ENCODE data around the gene EEF1AKMT4.
A peak's percentile ranks its signal among the peaks of the same experiment; 100 is the strongest.

The EEF1AKMT4 gene

DNA sequence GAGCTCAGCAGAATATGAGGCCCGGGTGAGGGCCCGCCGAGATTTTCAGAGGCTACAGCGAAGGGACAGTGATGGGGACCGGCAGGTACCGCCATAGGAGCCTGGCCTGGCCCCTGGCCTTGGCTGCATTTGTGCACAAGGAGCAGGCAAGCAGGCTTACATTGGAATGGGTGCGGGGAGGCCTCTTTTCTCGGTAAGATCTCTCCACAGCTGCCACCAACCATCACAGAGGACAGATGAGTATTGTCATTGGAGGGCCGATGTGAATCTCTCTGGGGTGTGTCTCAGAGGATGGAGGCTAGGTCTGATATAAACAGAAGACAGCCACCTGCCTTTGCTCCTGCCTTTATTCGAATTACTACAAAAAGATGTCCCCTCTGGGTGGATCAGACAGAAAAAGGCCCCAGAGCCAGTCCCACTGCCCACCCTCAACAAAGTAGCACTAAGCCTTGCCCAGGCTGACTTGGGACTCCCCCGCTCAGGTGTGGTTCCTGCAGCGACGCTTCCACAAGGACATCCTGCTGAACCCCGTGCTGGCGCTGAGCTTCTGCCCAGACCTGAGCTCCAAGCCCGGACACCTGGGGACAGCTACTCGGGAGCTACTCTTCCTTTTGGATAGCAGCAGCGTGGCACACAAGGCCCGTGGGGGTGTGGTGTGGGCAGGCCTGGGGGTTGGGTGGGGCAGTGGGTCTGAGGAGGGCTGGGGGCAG lies 14.6 kb upstream of the EEF1AKMT4 start:
- intact Hi-C loops (cut with DNase I), result no loop called here
- DNase-seq, result peak in 1 of 10 donors; percentile 56

DNA sequence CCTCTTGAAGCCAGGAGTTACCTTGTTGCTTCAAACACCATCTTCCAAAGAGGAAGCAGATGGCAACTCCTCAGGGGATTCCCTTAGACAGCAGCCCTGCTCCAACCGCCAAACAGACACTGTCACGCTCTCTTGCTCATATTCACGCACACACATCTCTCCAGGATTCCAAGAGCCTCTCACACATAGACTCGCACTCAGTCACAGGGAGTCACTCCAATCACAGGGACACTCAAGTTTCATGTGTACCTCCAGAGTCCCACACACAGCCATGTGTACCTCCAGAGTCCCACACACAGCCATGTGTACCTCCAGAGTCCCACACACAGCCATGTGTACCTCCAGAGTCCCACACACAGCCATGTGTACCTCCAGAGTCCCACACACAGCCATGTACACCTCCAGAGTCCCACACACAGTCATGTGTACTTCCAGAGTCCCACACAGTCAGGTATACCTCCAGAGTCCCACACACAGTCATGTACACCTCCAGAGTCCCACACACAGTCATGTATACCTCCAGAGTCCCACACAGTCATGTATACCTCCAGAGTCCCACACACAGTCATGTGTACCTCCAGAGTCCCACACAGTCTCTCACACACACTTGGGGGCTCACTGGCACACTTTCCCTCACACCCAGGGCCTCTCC lies 14.0 kb upstream of the EEF1AKMT4 start:
- intact Hi-C loops (cut with DNase I), result no loop called here
- DNase-seq, result no peak

DNA sequence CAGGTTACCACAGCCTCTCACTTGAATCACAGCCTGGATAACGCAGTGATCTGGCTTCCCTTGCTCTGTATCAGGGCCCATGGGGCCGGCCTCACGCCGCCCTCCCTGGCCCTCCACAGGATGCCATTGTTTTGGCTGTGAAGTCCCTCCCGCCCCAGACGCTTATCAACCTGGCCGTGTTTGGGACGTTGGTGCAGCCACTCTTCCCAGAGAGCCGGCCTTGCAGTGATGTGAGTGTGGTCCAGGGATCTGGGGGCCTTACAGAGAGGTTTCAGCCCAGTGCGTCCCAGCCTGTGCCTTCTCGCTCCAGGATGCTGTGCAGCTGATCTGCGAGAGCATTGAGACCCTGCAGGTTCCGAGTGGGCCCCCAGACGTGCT lies 13.4 kb upstream of the EEF1AKMT4 start:
- intact Hi-C loops (cut with DNase I), result no loop called here

DNA sequence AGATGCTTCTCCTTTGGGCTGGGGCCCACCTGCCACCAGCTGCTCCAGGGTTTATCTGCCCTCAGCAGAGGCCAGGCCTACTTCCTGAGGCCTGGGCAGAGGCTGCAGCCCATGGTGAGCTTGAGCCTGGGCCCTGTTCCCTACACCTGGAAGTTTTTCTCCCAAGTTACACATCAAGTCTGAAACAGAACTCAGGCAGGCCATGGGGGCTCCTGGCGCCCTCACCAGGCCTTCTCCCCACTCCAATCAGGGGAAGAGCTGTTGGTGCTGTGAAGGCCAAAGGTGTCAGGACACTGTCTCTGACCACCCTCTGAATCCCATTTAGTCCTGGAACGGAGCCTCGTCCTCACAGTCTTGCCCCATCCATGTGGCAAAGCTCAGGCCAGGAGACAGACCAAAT lies 12.8 kb upstream of the EEF1AKMT4 start:
- no peak for DNase-seq
- intact Hi-C loops (cut with DNase I), result no loop called here

More for the DNA sequence above, 13.4 kb upstream of the EEF1AKMT4 start:
- no peak for DNase-seq

DNA sequence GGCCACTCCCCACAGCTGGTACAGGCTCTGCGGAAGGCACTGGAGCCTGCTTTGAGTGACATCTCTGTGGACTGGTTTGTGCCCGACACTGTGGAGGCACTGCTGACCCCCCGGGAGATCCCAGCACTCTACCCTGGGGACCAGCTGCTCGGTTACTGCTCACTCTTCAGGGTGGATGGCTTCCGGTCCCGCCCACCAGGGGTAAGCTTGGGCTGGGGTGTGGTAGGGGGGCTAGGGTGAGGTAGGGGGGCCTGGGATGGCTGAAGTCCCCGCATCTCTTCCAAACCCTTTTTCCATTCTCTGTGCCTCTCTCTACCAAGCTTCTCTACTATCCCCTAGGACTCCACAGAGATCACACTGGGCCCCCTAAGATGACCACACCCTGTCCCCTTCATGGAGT lies 12.3 kb upstream of the EEF1AKMT4 start:
- intact Hi-C loops (cut with DNase I), result no loop called here
- no peak for DNase-seq

DNA sequence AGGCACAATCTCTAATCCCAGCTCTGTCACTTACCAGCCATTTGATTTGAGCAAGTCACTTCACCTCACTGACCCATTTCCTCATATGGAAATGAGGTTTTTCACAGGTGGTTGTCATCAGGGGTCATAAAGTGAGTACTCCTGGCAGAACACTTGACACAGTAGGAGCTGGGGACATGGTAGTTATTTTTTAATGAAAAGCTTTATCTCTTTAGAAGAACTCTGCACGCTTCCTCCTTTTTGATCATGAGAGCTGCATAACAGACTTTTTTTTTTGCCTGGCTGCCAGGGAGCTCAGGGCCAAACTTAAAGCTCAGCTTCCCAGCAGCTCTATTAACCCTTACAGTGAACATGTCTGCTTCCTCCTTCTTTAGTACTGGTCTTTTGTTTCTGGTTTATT lies 11.7 kb upstream of the EEF1AKMT4 start:
- no peak for DNase-seq
- intact Hi-C loops (cut with DNase I), result no loop called here

DNA sequence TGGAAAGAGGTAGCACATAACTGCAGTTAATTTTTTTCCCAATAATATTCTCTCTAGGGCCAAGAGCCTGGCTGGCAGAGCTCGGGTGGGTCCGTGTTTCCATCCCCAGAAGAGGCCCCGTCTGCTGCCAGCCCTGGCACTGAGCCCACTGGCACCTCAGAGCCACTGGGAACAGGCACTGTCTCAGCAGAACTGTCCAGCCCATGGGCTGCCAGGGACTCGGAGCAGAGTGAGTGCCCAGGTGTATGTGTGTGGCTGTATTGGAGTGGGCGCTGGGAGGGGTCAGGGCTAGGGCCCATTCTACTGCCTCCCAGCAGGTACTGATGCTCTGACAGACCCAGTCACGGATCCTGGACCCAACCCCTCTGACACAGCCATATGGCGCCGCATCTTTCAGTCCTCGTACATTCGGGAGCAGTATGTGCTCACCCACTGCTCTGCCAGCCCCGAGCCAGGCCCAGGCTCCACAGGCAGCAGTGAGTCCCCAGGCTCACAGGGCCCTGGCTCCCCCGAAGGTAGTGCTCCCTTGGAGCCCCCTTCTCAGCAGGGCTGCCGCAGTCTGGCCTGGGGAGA lies 11.1 kb upstream of the EEF1AKMT4 start:
- intact Hi-C loops (cut with DNase I), result no loop called here
- DNase-seq, result peak in 1 of 10 donors; percentile 58

DNA sequence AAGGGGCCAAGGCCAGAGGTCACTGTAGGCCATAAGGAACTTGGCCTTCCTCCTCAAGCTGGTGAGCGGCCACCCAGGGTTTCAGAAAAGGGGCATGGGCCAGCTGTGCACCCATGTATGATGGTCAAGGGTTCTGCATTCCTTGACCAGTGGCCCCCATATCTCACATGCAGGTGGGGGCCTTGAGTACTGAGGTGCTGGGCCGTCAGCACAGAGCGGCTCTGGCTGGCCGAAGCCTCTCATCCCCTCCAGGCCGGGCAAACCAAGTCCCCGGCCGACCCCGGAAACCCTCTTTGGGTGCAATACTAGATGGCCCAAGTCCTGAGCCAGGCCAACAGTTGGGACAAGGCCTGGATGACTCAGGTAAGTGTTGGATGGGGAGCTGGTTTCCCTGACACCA lies 10.3 kb upstream of the EEF1AKMT4 start:
- peak in 1 of 10 donors; percentile 51 for DNase-seq
- intact Hi-C loops (cut with DNase I), result no loop called here

DNA sequence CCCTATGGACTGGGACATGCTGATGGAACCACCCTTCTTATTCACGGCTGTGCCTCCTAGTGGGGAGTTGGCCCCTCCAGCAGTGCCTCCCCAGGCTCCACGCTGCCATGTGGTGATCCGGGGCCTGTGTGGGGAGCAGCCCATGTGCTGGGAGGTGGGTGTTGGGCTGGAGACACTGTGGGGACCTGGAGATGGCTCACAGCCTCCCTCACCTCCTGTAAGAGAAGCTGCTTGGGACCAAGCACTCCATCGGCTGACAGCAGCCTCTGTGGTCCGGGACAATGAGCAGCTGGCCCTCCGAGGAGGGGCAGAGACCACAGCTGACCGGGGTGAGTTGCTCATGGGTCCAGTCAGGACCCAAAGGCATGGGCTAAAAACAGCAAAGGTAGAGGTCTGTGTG lies 9.8 kb upstream of the EEF1AKMT4 start:
- intact Hi-C loops (cut with DNase I), result loop anchor here (10.0 kb wide), 1 partner anchor 105 kb away; the partner anchor contains the start of gene EIF2B5
- peak in 2 of 10 donors; percentile 53 to 59 for DNase-seq

DNA sequence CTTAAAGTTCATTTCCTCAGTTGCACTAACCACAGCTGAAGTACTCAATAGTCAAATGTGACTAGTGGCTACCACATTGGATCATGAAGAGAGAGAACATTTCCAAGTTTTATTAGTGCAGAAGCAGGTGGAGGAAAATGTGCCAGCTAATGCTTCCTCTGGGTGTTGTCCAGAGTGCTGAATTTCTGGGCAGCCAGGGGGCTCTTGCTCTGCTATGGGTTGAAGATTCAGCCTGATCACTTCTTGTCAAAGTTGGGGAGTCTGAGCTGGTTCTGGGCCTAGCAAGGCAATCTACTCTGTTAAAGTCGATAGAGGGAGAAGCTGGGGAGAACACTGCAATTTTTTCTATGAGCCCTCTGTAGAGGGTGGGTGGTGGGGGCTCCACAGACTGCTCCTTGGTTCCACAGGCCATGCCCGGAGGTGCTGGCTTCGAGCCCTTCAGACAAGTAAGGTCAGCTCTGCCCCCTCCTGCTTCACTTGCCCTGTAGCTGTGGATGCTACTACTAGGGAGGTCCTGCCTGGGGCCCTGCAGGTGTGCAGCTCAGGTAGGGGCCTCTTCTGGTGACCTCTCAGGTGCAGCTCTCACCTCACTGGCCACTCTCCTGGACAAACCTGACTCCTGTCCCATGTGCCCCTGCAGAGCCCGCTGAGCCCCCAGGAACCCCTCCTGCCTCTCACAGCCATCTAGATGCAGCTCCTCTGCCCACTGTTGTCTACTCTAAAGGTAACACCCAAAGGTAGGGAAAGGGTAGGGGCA lies 8.9 kb upstream of the EEF1AKMT4 start:
- intact Hi-C loops (cut with DNase I), result loop anchor here (10.0 kb wide), 1 partner anchor 106 kb away; the partner anchor contains the start of gene EIF2B5

DNA sequence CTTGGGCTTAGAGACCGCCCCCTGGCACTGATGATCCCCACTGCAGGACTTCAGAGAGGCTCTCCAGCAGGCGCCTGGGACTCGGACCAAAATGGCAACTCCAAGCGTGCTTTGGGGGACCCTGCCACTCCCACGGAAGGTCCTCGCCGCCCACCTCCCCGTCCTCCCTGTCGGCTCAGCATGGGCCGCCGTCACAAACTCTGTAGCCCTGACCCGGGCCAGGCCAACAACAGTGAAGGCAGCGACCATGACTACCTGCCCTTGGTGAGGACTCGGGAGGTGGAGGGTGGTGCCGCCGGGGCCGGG lies 8.4 kb upstream of the EEF1AKMT4 start:
- DNase-seq, result peak in 2 of 10 donors; percentile 71 to 78
- intact Hi-C loops (cut with DNase I), result loop anchor here (10.0 kb wide), 1 partner anchor 106 kb away; the partner anchor contains the start of gene EIF2B5

More for the DNA sequence above, 8.9 kb upstream of the EEF1AKMT4 start:
- peak in 2 of 10 donors; percentile 42 to 61 for DNase-seq

DNA sequence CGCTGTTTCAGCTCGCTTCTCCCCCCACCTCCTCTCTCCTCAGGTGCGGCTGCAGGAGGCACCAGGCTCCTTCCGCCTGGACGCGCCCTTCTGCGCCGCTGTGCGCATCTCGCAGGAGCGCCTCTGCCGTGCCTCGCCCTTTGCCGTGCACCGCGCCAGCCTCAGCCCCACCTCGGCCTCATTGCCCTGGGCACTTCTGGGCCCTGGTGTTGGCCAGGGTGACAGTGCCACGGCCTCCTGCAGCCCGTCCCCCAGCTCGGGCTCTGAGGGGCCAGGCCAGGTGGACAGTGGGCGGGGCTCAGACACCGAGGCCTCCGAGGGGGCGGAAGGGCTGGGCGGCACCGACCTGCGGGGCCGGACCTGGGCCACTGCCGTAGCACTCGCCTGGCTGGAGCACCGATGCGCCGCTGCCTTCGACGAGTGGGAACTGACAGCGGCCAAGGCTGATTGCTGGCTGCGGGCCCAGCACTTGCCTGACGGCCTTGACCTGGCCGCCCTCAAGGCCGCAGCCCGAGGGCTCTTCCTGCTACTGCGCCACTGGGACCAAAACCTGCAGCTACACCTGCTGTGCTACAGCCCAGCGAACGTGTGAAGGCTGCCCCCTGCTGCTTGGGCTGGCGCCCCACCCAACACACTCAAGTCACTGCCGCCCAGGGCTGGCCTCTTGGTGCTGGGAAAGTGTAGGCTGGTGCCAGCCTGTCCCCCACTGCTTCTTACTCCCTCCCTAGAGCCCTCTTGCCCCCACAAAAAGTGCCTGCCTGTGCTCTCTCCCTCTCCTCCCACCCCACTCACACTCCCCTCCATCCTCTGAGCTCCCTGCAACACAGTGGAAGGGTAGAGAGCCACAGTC lies 7.8 kb upstream of the EEF1AKMT4 start:
- peak in 3 of 10 donors; percentile 79 to 87 (median 86) for DNase-seq
- intact Hi-C loops (cut with DNase I), result loop anchor here (10.0 kb wide), 1 partner anchor 107 kb away; the partner anchor contains the start of gene EIF2B5

DNA sequence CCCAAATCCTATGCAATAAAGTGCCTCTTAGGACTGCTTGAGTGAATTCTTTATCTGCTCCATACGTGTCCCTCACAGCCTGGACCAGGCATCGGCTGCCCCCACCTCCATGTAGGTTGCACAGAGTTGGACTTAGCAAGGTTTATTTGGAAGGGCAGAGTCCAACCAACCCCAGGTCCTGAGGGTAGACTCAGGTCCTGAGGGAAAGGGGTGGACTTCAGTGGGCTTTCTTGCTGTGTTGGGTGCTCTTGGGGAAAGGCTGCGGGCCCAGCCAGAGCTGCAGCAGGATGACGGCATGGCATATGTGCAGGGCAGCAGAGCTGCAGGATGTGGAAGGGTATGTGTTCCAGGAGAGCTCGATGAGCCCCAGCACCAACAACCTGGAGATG lies 7.2 kb upstream of the EEF1AKMT4 start:
- DNase-seq, result no peak
- intact Hi-C loops (cut with DNase I), result loop anchor here (10.0 kb wide), 1 partner anchor 107 kb away; the partner anchor contains the start of gene EIF2B5

DNA sequence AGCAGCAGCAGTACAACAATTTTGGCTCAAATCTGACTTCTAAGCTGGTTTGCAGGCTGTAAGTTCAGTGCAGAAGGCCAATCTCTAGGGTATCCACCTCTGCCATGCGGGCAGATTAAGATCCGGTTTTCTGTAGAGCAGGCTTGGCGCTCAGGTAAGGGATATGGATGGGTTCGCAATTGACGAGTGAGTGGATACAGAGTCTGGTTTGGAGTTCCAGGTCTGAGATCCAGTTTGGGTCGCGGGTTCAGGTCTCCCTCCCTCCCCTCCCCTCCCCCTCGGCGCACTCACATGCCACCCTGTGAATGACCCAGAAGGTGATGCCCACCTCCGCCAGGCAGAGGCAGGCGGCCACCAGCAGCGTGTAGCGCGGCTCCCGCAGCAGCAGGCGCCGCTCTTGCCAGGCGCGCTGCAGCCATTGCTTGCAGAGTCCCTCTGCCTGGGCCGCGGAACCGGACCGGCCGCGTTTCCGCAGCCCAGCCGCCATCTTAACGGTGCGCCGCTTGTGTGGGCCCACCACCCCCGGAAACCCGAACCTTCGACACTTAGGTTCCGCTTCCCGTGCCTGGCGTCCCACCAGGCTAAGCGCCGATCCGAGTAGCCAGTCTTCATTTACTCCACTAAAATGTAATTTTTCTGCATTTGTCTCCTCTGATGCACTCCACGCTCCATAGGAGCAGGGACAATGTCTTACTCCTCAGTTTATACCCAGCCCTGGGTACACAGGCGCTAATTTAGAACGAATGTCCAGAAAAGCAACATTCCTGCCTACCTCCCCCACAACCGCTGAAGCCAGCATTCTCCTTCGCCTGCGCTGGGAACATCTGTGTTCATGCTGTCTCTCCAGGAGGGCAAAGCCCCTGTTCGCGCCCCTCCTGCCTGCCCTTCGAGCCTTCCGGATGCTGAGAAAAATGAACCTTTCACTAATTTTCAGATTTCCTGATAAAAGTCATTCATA lies 739 bp upstream of the EEF1AKMT4 start, which contains the start of gene ALG3:
TSS of gene ALG3 (minus strand) at position 509 of the 958 bp plus-strand sequence. CDS start at position 487, 22 bp downstream.
- DNase-seq, result peak; percentile 73 to 97 (median 83)
- intact Hi-C loops (cut with DNase I), result loop anchor here (2.0 to 10.0 kb wide), 2 partner anchors 62 to 114 kb away; partner anchors contain the start of genes ABCF3 and EIF2B5

DNA sequence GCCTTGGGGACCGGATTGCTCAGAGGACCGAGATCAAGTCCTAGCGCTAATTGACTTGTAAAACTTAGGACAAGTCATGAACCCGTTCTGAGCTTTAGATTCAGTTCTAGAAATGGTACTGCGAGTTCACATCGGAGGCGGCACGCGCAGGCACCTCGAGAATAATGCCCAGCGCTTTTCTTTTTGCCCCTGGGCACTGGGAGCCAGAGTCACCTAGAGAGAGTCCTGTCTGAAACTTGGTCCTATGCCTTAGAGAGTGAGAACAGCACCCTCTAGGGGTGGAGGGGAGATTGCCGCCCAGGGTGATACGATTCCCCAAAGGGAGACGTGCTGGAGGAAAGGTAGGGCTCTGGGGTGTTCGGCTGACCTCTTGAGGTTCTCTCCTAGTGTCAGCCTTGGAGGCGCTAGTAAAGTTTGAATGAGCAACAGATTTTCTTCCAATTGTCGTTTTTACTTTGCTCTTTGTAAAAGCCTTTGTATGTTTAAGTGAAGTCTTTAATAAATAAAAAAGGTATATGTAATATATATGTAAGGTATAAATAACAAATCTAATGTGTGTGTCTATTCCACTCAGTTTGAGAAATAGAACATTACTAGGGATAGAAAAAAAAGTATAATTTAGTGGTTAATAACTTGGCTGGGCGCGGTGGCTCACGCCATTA lies 826 bp downstream of the EEF1AKMT4 start:
- intact Hi-C loops (cut with DNase I), result loop anchor here (5.0 to 10.0 kb wide), 2 partner anchors 37 to 355 kb away; no protein-coding TSS in a partner anchor
- DNase-seq, result peak in 7 of 10 donors; percentile 76 to 95 (median 83)

DNA sequence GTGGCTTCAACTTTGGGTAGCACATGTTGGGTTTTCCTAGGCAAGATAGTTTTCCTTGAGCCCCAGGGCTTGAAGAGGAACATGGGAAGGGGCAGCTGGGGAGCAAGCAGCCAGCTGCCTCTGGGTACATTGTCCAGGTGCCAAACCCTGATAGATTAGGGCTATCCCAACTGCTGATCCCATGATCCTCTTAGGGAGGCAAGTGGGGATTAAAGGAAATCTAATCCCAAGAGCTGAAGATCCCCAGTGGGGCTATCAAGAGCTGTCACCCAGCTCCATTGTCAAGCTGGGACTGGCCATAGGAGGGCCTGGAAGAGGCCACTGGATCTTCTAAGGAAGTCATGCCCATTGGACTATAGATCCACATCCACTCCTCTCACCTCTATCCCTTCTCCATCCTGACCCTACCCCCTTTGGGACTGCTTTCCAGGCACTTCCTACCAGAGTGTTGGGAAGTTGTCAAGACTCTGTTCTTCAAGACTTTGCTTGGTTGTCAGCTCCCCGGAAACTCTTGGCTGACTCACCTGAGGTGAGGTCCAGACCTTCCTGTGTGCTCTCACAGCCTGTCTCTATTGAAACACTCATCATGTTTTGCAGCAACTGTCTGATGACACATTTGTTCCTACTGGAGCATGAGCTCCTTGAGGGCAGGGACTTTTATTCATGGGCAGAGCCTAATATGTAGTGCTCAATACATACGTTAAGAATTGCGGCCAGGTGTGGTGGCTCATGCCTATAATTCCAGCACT lies 6.0 kb downstream of the EEF1AKMT4 start:
- DNase-seq, result no peak
- intact Hi-C loops (cut with DNase I), result loop anchor here (10.0 kb wide), 1 partner anchor 361 kb away; no protein-coding TSS in a partner anchor
